GM21447 (cell line): Measurements from ENCODE around the gene PALM3.
"Not testable (repeated sequence)": the region's sequence is repeated elsewhere in the genome, so short reads cannot be mapped to it uniquely, and the experiment has no call there.

Source experiments
- ATAC-seq: cut with Tn5 transposase; IDR thresholded peaks from one replicate; pipeline ENCODE4 v1.9.1; 2021; ENCODE audit not compliant: unreplicated experiment

PALM3 gene

GRCh38 chr19:14035159-14035558 lies 26.7 kb downstream of the PALM3 start:
- ATAC-seq = not testable (repeated sequence)

GRCh38 chr19:14033946-14034345 lies 27.9 kb downstream of the PALM3 start:
- ATAC-seq = no peak

GRCh38 chr19:14031719-14032480 lies 30.0 kb downstream of the PALM3 start, which contains the start of gene IL27RA:
Gene IL27RA, plus strand, starts transcription at chr19:14031762. Its CDS starts 111 bp downstream, at chr19:14031873.
- peak; percentile 51 for ATAC-seq

GRCh38 chr19:14030997-14031718 lies 30.7 kb downstream of the PALM3 start:
- ATAC-seq = no peak

- ATAC-seq = no peak
Observed at GRCh38 chr19:14028901-14029300, 33.0 kb downstream of the PALM3 start.

- no peak for ATAC-seq
Observed at GRCh38 chr19:14027856-14028450, 33.9 kb downstream of the PALM3 start, which contains the start of gene RLN3. Gene RLN3, plus strand, starts transcription at chr19:14028148. Its CDS starts 57 bp downstream, at chr19:14028205.

GRCh38 chr19:14026652-14027192 lies 35.2 kb downstream of the PALM3 start:
- not testable (repeated sequence) for ATAC-seq

- no peak for ATAC-seq
Observed at GRCh38 chr19:14023404-14024235, 38.3 kb downstream of the PALM3 start.

- ATAC-seq = no peak
Observed at GRCh38 chr19:14022469-14022868, 39.4 kb downstream of the PALM3 start.

GRCh38 chr19:14021474-14021873 lies 40.4 kb downstream of the PALM3 start:
- no peak for ATAC-seq

- ATAC-seq = not testable (repeated sequence)
Observed at GRCh38 chr19:14019739-14020138, 42.1 kb downstream of the PALM3 start.

- no peak for ATAC-seq
Observed at GRCh38 chr19:14019100-14019499, 42.8 kb downstream of the PALM3 start.

- peak; percentile 72 for ATAC-seq
Observed at GRCh38 chr19:14015524-14016035, 46.3 kb downstream of the PALM3 start.

GRCh38 chr19:14012378-14012915 lies 49.4 kb downstream of the PALM3 start:
- no peak for ATAC-seq

- ATAC-seq = peak; percentile 15
Observed at GRCh38 chr19:14006766-14007562, 54.9 kb downstream of the PALM3 start.

- ATAC-seq = peak; percentile 76
Observed at GRCh38 chr19:14006085-14006765, 55.7 kb downstream of the PALM3 start, which contains the start of gene RFX1. Gene RFX1, minus strand, starts transcription at chr19:14006320. Its CDS starts 12,477 bp downstream, at chr19:13993843.

GRCh38 chr19:14005349-14006084 lies 56.4 kb downstream of the PALM3 start:
- peak; percentile 27 for ATAC-seq
